Astrocyte (in vitro differentiated cells and primary cell): ENCODE results near the gene MYPN.

Experiments used
- EZH2 ChIP-seq: IDR thresholded peaks from 2 replicates; pipeline ENCODE4 v1.6.1; 2012; ENCODE audit warnings: mild to moderate bottlenecking, low read length, inconsistent platforms; ENCODE audit not compliant: insufficient read depth
- TF ChIP-seq, protein P1 (sequence below): IDR thresholded peaks from 2 replicates; pipeline ENCODE4 v1.5.1; 2011; ENCODE audit warnings: low read depth, mild to moderate bottlenecking, inconsistent platforms, low read length, moderate library complexity; ENCODE audit not compliant: insufficient read depth

DNA sequence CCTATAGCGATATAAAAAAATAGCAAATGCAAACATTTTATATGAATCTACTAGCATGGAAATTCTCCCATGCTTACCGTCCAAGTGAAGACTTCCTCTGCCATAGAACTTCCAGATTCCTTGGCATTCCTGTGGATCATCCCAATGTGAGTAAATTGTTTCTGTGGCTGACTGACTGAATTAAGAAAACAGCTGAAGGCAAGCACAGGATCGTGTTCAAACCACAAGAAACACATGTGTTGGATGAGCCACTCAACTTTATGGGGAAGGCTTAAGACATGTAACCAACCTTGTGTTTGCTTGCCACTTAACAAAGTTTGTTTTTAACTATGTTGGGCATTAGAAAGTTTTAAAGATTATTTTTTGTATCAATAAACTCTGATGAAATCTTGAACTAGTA is 2.6 kb upstream of the MYPN start:
- TF ChIP-seq, protein P1, sequence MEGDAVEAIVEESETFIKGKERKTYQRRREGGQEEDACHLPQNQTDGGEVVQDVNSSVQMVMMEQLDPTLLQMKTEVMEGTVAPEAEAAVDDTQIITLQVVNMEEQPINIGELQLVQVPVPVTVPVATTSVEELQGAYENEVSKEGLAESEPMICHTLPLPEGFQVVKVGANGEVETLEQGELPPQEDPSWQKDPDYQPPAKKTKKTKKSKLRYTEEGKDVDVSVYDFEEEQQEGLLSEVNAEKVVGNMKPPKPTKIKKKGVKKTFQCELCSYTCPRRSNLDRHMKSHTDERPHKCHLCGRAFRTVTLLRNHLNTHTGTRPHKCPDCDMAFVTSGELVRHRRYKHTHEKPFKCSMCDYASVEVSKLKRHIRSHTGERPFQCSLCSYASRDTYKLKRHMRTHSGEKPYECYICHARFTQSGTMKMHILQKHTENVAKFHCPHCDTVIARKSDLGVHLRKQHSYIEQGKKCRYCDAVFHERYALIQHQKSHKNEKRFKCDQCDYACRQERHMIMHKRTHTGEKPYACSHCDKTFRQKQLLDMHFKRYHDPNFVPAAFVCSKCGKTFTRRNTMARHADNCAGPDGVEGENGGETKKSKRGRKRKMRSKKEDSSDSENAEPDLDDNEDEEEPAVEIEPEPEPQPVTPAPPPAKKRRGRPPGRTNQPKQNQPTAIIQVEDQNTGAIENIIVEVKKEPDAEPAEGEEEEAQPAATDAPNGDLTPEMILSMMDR, result no peak
- TF ChIP-seq EZH2, result no peak
